A549 (cell line): Measurements from ENCODE around the gene ZBTB46. TPM values are rescaled to one million over a fixed set of nuclear protein-coding genes. Genes with fewer than 3 reads are reported as not detected.

Experiments used
- ATAC-seq, 2 experiments: fragments of 200-7000 bp in 1 of 2; fragments of >200 bp in 1 of 2; cut with Nextera tagmentation in 1 of 2; cut with Tn5 transposase in 1 of 2; 3 replicates each; pipeline versions ENCODE4 v1.8.0 to v1.9.1; 2018 to 2020; ENCODE audit warnings: mild to moderate bottlenecking in 1 of 2, moderate library complexity in 1 of 2
- CTCF ChIA-PET: fragments of 300-600 bp; sonication (Branson Sonifier 250); formaldehyde crosslinking; extraction: SDS; loops from one replicate; lab custom pipeline; 2021; ENCODE audit warnings: antibody characterized with exemption, inconsistent platforms; lab: Yijun Ruan, JAX
- POLR2A ChIA-PET: fragments of 350-600 bp; formaldehyde crosslinking; extraction: SDS; loops from one replicate; lab custom pipeline; 2021; ENCODE audit warnings: antibody characterized with exemption, inconsistent platforms; lab: Yijun Ruan, JAX
- DNase-seq, 2 experiments: peaks; one replicate each; pipeline versions ENCODE4 v3.0.0 to v3.0.0-alpha.2; 2011 to 2016; ENCODE audit warnings: low read depth in 1 of 2, low spot score in 1 of 2
- FAIRE-seq: peaks from 2 replicates; lab custom pipeline; 2011; peaks lifted over from hg19 to GRCh38; lab: Jason Lieb, UNC
- H3K27ac ChIP-seq, 2 experiments: fragments of >200 bp; sonication (Bioruptor Twin); formaldehyde crosslinking; 3 replicates each; pipeline ENCODE4 v1.5.1; 2016 to 2017
- H3K4me1 ChIP-seq: fragments of >200 bp; sonication (Bioruptor Twin); formaldehyde crosslinking; 3 replicates; pipeline ENCODE4 v1.6.1; 2016
- H3K4me2 ChIP-seq: fragments of >200 bp; sonication (Bioruptor Twin); formaldehyde crosslinking; 3 replicates; pipeline ENCODE4 v1.6.1; 2016
- H3K4me3 ChIP-seq: fragments of >200 bp; sonication (Bioruptor Twin); formaldehyde crosslinking; 3 replicates; pipeline ENCODE4 v1.5.1; 2016
- H3K9me3 ChIP-seq: fragments of >200 bp; sonication (Bioruptor Twin); formaldehyde crosslinking; 3 replicates; pipeline ENCODE4 v1.6.1; 2016
- BCL3 ChIP-seq: fragments of >200 bp; sonication (Bioruptor Twin); formaldehyde crosslinking; IDR thresholded peaks from 3 replicates; pipeline ENCODE4 v1.6.1; 2016
- CEBPB ChIP-seq, 2 experiments: fragments of >200 bp in 1 of 2; sonication (Bioruptor Twin) in 1 of 2; formaldehyde crosslinking in 1 of 2; IDR thresholded peaks; 2 replicates each; pipeline ENCODE4 v1.6.1; 2012 to 2016
- CHD4 ChIP-seq: fragments of 200-600 bp; sonication (generic); IDR thresholded peaks from 2 replicates; pipeline ENCODE4 v1.6.1; 2016; ENCODE audit warnings: antibody characterized with exemption, mild to moderate bottlenecking, borderline replicate concordance
- EHMT2 ChIP-seq: fragments of 200-600 bp; sonication (generic); IDR thresholded peaks from 2 replicates; pipeline ENCODE4 v1.6.1; 2016; ENCODE audit warnings: antibody characterized with exemption, low read depth, mild to moderate bottlenecking, moderate library complexity
- ELK1 ChIP-seq: fragments of 150-350 bp; IDR thresholded peaks from 2 replicates; pipeline ENCODE4 v1.6.1; 2014; ENCODE audit warnings: low read depth, mild to moderate bottlenecking, low read length
- EP300 ChIP-seq, 2 experiments: fragments of >200 bp; sonication (Bioruptor Twin); formaldehyde crosslinking; IDR thresholded peaks; 2 replicates in 1 of 2; 3 replicates in 1 of 2; pipeline ENCODE4 v1.6.1; 2016 to 2017
- FOXS1 ChIP-seq: fragments of 250-450 bp; sonication (Bioruptor Pico); IDR thresholded peaks from 2 replicates; pipeline ENCODE4 v1.5.0; 2020; ENCODE audit warnings: mild to moderate bottlenecking, moderate library complexity
- HDAC2 ChIP-seq: fragments of 200-600 bp; sonication (generic); IDR thresholded peaks from 2 replicates; pipeline ENCODE4 v1.6.1; 2016
- HMGXB4 ChIP-seq: fragments of 250-450 bp; sonication (Bioruptor Pico); IDR thresholded peaks from 2 replicates; pipeline ENCODE4 v1.5.0; 2021; ENCODE audit warnings: mild to moderate bottlenecking, moderate library complexity, borderline replicate concordance
- HOXA7 ChIP-seq: fragments of 250-450 bp; sonication (Bioruptor Pico); IDR thresholded peaks from 2 replicates; pipeline ENCODE4 v1.5.0; 2020; ENCODE audit warnings: mild to moderate bottlenecking, moderate library complexity
- JUNB ChIP-seq: fragments of >200 bp; sonication (Bioruptor Twin); formaldehyde crosslinking; IDR thresholded peaks from 2 replicates; pipeline ENCODE4 v1.6.1; 2016
- KDM1A ChIP-seq: fragments of 200-600 bp; sonication (generic); IDR thresholded peaks from 2 replicates; pipeline ENCODE4 v1.6.1; 2016; ENCODE audit warnings: low read depth, mild to moderate bottlenecking
- KDM5A ChIP-seq: fragments of 200-600 bp; sonication (generic); IDR thresholded peaks from 2 replicates; pipeline ENCODE4 v1.6.1; 2016; ENCODE audit warnings: antibody characterized with exemption, mild to moderate bottlenecking
- MAX ChIP-seq: IDR thresholded peaks from 2 replicates; pipeline ENCODE4 v1.6.1; 2012
- MYC ChIP-seq: IDR thresholded peaks from 2 replicates; pipeline ENCODE4 v1.6.1; 2012; ENCODE audit warnings: mild to moderate bottlenecking, inconsistent platforms, low read length, improper control_type of control experiment, borderline replicate concordance
- NPAS2 ChIP-seq: fragments of 250-450 bp; sonication (Bioruptor Pico); IDR thresholded peaks from 2 replicates; pipeline ENCODE4 v1.8.0; 2022; ENCODE audit warnings: mild to moderate bottlenecking, moderate library complexity, borderline replicate concordance
- PBX3 ChIP-seq: IDR thresholded peaks from 2 replicates; pipeline ENCODE4 v1.6.1; 2012
- SREBF2 ChIP-seq: fragments of 450-650 bp; IDR thresholded peaks from 2 replicates; pipeline ENCODE4 v1.6.1; 2014; ENCODE audit warnings: mild to moderate bottlenecking, moderate library complexity
- TFCP2L1 ChIP-seq: fragments of 250-450 bp; sonication (Bioruptor Pico); IDR thresholded peaks from 2 replicates; pipeline ENCODE4 v1.5.0; 2021; ENCODE audit warnings: mild to moderate bottlenecking
- TP53 ChIP-seq: fragments of 250-450 bp; sonication (Bioruptor Pico); IDR thresholded peaks from 2 replicates; pipeline ENCODE4 v1.5.0; 2021; ENCODE audit warnings: mild to moderate bottlenecking, moderate library complexity
- ZC3H11A ChIP-seq: fragments of 450-650 bp; IDR thresholded peaks from 2 replicates; pipeline ENCODE4 v1.6.1; 2014; ENCODE audit warnings: antibody characterized with exemption, mild to moderate bottlenecking
- WGBS: methylation state at CpG from one replicate; pipeline ENCODE4 v1.1.6; 2017; ENCODE audit errors: missing lambda C conversion rate; 5-methylcytosine and 5-hydroxymethylcytosine counted together
- polyA plus RNA-seq, 4 experiments: library from polyadenylated mRNA; depleted of rRNA in 3 of 4; stranded (reverse); fragments of >200 nt; fragmentation: RNase III in 1 of 4; extraction: RNeasy Plus Mini Kit Qiagen cat#74134 plus additional on column Dnase treatment in 1 of 4; gene quantifications; 2 replicates in 3 of 4; 3 replicates in 1 of 4; pipeline ENCODE4 v1.2.3, GENCODE V29; 2011 to 2017

Gene ZBTB46
- polyA plus RNA-seq, 2 of the 4 experiments (the other 2 are of a cell fraction), result 0.17 to 0.43 TPM

GRCh38 chr20:63843222-63843621 lies 12.2 kb upstream of the ZBTB46 start:
- no peak for DNase-seq
- ChIA-PET CTCF (interaction anchor here (1.1 kb wide), 1 partner anchor 38 kb away, joined by 7 read pairs; no protein-coding TSS in a partner anchor), POLR2A (no interaction called here)
- 0 out of 6 replicates have a peak, but pooled peaks of 1 of the 2 experiments have one; percentile 2 for ATAC-seq
- 78% methylated on average over 10 of the region's 12 CpGs for WGBS
- Histone ChIP-seq H3K4me2 (no peak overlapping the region), H3K4me1 (peaks cover 17% of the 10 kb centered on the region), H3K9me3 (no peaks in the 10 kb centered on the region), H3K27ac (no peak overlapping the region), H3K4me3 (no peak overlapping the region)
- FAIRE-seq, result no peak
- TF ChIP-seq MAX, result no peak
- no peak for TF ChIP-seq TFCP2L1
- no peak for TF ChIP-seq SREBF2
- no peak for TF ChIP-seq MYC
- no peak for TF ChIP-seq JUNB
- no peak for TF ChIP-seq KDM5A
- no peak for TF ChIP-seq CEBPB (IDR thresholded peaks at IDR 0.05)
- TF ChIP-seq ELK1, result no peak
- TF ChIP-seq FOXS1, result no peak

GRCh38 chr20:63842258-63842657 lies 11.2 kb upstream of the ZBTB46 start:
- CTCF ChIA-PET, result interaction anchor here (1.1 kb wide), 1 partner anchor 37 kb away, joined by 7 read pairs; no protein-coding TSS in a partner anchor

More at GRCh38 chr20:63842258-63842657, 11.2 kb upstream of the ZBTB46 start:
- 83% methylated on average over 7 of the region's 9 CpGs for WGBS
- DNase-seq, result no peak
- TF ChIP-seq EP300 (IDR thresholded peaks at IDR 0.05) (no peak), EHMT2 (no peak), BCL3 (no peak), HOXA7 (CRISPR knock-in tag) (no peak), JUNB (no peak), NPAS2 (CRISPR knock-in tag) (no peak), MYC (no peak), HDAC2 (no peak), ZC3H11A (no peak), TP53 (CRISPR knock-in tag) (no peak), CHD4 (no peak), HMGXB4 (CRISPR knock-in tag) (no peak), PBX3 (no peak), KDM1A (no peak), ELK1 (no peak), TFCP2L1 (no peak), FOXS1 (no peak)
- Histone ChIP-seq H3K4me3 (no peak overlapping the region), H3K4me2 (no peak overlapping the region), H3K4me1 (peaks cover 15% of the 10 kb centered on the region), H3K27ac (no peak overlapping the region), H3K9me3 (no peaks in the 10 kb centered on the region)
- no peak for FAIRE-seq
- no peak for ATAC-seq
- POLR2A ChIA-PET, result no interaction called here
